VCaP (cell line): ENCODE data around the gene BCL2L15.

Experiments used
- H3K27ac ChIP-seq: fragments of 450-650 bp; 2 replicates; pipeline ENCODE4 v1.5.1; 2017
- CTCF ChIP-seq: fragments of 450-650 bp; conservative IDR thresholded peaks from 2 replicates; pipeline ENCODE4 v1.5.1; 2017; ENCODE audit warnings: mild to moderate bottlenecking, moderate library complexity

BCL2L15 gene

GRCh38 chr1:113868387-113869083, 18.8 kb downstream of the BCL2L15 start:
- no peak overlapping the region for H3K27ac ChIP-seq
- no peak for TF ChIP-seq CTCF

GRCh38 chr1:113861641-113862040, 25.7 kb downstream of the BCL2L15 start:
- TF ChIP-seq CTCF = no peak

GRCh38 chr1:113860891-113861290, 26.5 kb downstream of the BCL2L15 start:
- H3K27ac ChIP-seq = no peak overlapping the region
- no peak for TF ChIP-seq CTCF

More at GRCh38 chr1:113861641-113862040, 25.7 kb downstream of the BCL2L15 start:
- H3K27ac ChIP-seq = no peak overlapping the region

GRCh38 chr1:113859478-113860175, 27.8 kb downstream of the BCL2L15 start:
- H3K27ac ChIP-seq = no peak overlapping the region
- no peak for TF ChIP-seq CTCF

- TF ChIP-seq CTCF = no peak
- no peak overlapping the region for H3K27ac ChIP-seq
Observed at GRCh38 chr1:113858982-113859381, 28.4 kb downstream of the BCL2L15 start.

- H3K27ac ChIP-seq = no peak overlapping the region
- no peak for TF ChIP-seq CTCF
Observed at GRCh38 chr1:113858418-113858817, 29.0 kb downstream of the BCL2L15 start.

- H3K27ac ChIP-seq = no peak overlapping the region
- no peak for TF ChIP-seq CTCF
Observed at GRCh38 chr1:113857776-113858175, 29.6 kb downstream of the BCL2L15 start.
